ENCODE results near the gene SCAMP3. TPM values are rescaled to one million over a fixed set of nuclear protein-coding genes. Genes with fewer than 3 reads are reported as not detected.

The SCAMP3 gene
- 47.2 and 52.5 TPM in 2 replicates for total RNA-seq (2014; rRNA removed; shearing (Covaris generic))
- 38.3 and 50.5 TPM in 2 replicates for polyA plus RNA-seq (2016; fragmentation: Nextera tagmentation; extraction: Ambion mirVana)
- long read RNA-seq, transcript SCAMP3-202 (8 exons, 1,537 nt): minor isoform, 5 of 49 reads
- long read RNA-seq, transcript SCAMP3-201 (9 exons, 1,446 nt): major isoform, 28 of 49 reads
- long read RNA-seq, partial matches to known transcripts: 4 of 49 reads
- long read RNA-seq, other reads (novel, unspliced or antisense): 12 of 49 reads

DNA sequence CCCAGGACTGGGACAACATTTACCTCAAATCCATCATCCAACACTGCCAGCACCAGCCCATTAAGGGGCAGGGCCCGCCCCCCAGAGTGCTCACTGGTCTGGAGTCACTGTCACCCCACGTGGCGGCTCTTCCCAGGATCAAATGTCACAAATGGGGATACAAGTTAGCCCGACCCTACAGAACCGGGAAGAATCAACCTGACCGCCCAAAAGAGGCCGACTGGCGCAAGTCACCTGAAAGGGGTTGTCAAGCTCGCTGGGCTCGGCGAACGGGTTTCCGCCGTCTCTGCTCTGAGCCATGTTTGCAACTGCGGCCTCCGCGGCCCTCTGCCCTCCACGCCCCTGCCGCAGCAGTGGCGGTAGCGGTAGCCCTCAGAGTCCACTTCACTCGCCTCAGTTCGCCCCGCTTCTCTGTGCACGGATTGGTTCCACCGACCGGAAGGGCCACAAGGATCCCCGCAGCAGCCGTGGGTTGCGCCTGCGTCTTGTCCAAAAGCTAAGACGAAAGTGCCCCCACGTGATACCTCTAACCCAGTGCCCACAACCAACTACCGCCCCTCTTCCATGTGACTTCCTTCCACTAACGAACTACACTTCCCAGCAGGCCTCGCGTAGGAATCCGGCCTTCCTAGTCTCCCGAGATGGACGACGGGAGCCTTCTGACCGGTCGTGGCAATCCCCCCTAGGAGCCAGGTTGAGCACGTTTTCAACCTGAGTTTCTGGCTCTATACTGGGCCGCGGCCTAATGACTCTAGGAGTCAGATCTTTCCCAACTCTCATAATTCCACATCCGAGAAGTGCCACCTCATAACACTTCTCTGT, at the start of gene SCAMP3:
SCAMP3 (minus strand) TSS at position 509 of the 822 bp plus-strand sequence; CDS start at position 300, 209 bp downstream.
- peak within 1 kb of the TSS; percentile 81 for H3K27ac ChIP-seq (ENCODE audit: low read depth)
- peaks cover 51% of the 10 kb centered on the region for H3F3A ChIP-seq (replicated peaks; ENCODE audit: low read depth)
- peaks cover 49% of the 10 kb centered on the region for H3K36me3 ChIP-seq (ENCODE audit: insufficient read depth)
- peaks cover 9% of the 10 kb centered on the region for H3K4me1 ChIP-seq (ENCODE audit: insufficient read depth)
- peaks cover 7% of the 10 kb centered on the region; the same call in 1 of the 3 replicates for H3K9me3 Mint-ChIP-seq
- peak within 1 kb of the TSS; percentile 97 for H3K27ac Mint-ChIP-seq
- ATAC-seq: peak; percentile 93
- H3K9me2 ChIP-seq (ENCODE audit: insufficient read depth): no peaks in the 10 kb centered on the region
- peak within 1 kb of the TSS; percentile 84 for H3K4me2 ChIP-seq
- H3K4me1 Mint-ChIP-seq: peaks cover 14% of the 10 kb centered on the region
- DNase-seq (ENCODE audit: low spot score): peak; percentile 100
- peak within 1 kb of the TSS; percentile 44; the same call in 1 of the 2 replicates for H2AFZ ChIP-seq
- H4K20me1 ChIP-seq (replicated peaks; ENCODE audit: insufficient read depth): 0 out of 2 replicates have a peak, but pooled peaks cover 9% of the 10 kb centered on the region
- no peaks in the 10 kb centered on the region for H3K27me3 ChIP-seq (ENCODE audit: insufficient read depth)
- H3K36me3 Mint-ChIP-seq (ENCODE audit: low read depth): peaks cover 66% of the 10 kb centered on the region
- H3K79me2 ChIP-seq (replicated peaks; ENCODE audit: insufficient read depth): peaks cover 10% of the 10 kb centered on the region
- H3K4me3 Mint-ChIP-seq: peak within 1 kb of the TSS; percentile 94
- H3K27me3 Mint-ChIP-seq (ENCODE audit: insufficient read depth, low read depth, poor library complexity): peaks cover 15% of the 10 kb centered on the region
- H3K4me3 ChIP-seq: peak within 1 kb of the TSS; percentile 62
- TF ChIP-seq ZNF331 (CRISPR knock-in tag; IDR thresholded peaks at IDR 0.05; ENCODE audit: low read depth) (no peak), STAT1 (IDR thresholded peaks at IDR 0.05; ENCODE audit: unreplicated experiment) (no peak), EZH2phosphoT487 (IDR thresholded peaks at IDR 0.05; ENCODE audit: unreplicated experiment) (no peak), EZH2 (IDR thresholded peaks at IDR 0.05; ENCODE audit: low read depth, unreplicated experiment) (no peak), ZNF114 (CRISPR knock-in tag; IDR thresholded peaks at IDR 0.05) (no peak), JUNB (IDR thresholded peaks at IDR 0.05; ENCODE audit: unreplicated experiment) (no peak), POLR2AphosphoS5 (IDR thresholded peaks at IDR 0.05; ENCODE audit: low read depth) (peak; percentile 97), CREB1 (CRISPR knock-in tag; IDR thresholded peaks at IDR 0.05; ENCODE audit: low read depth) (peak; percentile 62), NANOG (IDR thresholded peaks at IDR 0.05; ENCODE audit: borderline replicate concordance) (no peak)
- TF ChIP-seq, protein P1, sequence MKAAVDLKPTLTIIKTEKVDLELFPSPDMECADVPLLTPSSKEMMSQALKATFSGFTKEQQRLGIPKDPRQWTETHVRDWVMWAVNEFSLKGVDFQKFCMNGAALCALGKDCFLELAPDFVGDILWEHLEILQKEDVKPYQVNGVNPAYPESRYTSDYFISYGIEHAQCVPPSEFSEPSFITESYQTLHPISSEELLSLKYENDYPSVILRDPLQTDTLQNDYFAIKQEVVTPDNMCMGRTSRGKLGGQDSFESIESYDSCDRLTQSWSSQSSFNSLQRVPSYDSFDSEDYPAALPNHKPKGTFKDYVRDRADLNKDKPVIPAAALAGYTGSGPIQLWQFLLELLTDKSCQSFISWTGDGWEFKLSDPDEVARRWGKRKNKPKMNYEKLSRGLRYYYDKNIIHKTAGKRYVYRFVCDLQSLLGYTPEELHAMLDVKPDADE (IDR thresholded peaks at IDR 0.05): peak; percentile 94
- TF ChIP-seq, protein P2, sequence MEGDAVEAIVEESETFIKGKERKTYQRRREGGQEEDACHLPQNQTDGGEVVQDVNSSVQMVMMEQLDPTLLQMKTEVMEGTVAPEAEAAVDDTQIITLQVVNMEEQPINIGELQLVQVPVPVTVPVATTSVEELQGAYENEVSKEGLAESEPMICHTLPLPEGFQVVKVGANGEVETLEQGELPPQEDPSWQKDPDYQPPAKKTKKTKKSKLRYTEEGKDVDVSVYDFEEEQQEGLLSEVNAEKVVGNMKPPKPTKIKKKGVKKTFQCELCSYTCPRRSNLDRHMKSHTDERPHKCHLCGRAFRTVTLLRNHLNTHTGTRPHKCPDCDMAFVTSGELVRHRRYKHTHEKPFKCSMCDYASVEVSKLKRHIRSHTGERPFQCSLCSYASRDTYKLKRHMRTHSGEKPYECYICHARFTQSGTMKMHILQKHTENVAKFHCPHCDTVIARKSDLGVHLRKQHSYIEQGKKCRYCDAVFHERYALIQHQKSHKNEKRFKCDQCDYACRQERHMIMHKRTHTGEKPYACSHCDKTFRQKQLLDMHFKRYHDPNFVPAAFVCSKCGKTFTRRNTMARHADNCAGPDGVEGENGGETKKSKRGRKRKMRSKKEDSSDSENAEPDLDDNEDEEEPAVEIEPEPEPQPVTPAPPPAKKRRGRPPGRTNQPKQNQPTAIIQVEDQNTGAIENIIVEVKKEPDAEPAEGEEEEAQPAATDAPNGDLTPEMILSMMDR (conservative IDR thresholded peaks at IDR 0.05; ENCODE audit: low read depth in 2 of 2): no peak
- TF ChIP-seq, protein P3, sequence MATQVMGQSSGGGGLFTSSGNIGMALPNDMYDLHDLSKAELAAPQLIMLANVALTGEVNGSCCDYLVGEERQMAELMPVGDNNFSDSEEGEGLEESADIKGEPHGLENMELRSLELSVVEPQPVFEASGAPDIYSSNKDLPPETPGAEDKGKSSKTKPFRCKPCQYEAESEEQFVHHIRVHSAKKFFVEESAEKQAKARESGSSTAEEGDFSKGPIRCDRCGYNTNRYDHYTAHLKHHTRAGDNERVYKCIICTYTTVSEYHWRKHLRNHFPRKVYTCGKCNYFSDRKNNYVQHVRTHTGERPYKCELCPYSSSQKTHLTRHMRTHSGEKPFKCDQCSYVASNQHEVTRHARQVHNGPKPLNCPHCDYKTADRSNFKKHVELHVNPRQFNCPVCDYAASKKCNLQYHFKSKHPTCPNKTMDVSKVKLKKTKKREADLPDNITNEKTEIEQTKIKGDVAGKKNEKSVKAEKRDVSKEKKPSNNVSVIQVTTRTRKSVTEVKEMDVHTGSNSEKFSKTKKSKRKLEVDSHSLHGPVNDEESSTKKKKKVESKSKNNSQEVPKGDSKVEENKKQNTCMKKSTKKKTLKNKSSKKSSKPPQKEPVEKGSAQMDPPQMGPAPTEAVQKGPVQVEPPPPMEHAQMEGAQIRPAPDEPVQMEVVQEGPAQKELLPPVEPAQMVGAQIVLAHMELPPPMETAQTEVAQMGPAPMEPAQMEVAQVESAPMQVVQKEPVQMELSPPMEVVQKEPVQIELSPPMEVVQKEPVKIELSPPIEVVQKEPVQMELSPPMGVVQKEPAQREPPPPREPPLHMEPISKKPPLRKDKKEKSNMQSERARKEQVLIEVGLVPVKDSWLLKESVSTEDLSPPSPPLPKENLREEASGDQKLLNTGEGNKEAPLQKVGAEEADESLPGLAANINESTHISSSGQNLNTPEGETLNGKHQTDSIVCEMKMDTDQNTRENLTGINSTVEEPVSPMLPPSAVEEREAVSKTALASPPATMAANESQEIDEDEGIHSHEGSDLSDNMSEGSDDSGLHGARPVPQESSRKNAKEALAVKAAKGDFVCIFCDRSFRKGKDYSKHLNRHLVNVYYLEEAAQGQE (IDR thresholded peaks at IDR 0.05; ENCODE audit: unreplicated experiment): no peak
